Mucosa of gallbladder (tissue), 1 donor: Measurements from ENCODE around the gene CBFA2T3. TPM values are rescaled to one million over a fixed set of nuclear protein-coding genes. Genes with fewer than 3 reads are reported as not detected.

Source experiments
- DNase-seq: peaks from one replicate; pipeline ENCODE4 v3.0.0-alpha.2; 2020; ENCODE audit warnings: low spot score
- total RNA-seq: library from RNA; stranded (reverse); gene quantifications from one replicate; pipeline ENCODE4 v1.2.1, GENCODE V29; 2021
- donor health status: DM: no; HTN: no; CAD: no.

Gene CBFA2T3
- total RNA-seq, 1 donor from 2014 or later, result 5.2 TPM

DNA sequence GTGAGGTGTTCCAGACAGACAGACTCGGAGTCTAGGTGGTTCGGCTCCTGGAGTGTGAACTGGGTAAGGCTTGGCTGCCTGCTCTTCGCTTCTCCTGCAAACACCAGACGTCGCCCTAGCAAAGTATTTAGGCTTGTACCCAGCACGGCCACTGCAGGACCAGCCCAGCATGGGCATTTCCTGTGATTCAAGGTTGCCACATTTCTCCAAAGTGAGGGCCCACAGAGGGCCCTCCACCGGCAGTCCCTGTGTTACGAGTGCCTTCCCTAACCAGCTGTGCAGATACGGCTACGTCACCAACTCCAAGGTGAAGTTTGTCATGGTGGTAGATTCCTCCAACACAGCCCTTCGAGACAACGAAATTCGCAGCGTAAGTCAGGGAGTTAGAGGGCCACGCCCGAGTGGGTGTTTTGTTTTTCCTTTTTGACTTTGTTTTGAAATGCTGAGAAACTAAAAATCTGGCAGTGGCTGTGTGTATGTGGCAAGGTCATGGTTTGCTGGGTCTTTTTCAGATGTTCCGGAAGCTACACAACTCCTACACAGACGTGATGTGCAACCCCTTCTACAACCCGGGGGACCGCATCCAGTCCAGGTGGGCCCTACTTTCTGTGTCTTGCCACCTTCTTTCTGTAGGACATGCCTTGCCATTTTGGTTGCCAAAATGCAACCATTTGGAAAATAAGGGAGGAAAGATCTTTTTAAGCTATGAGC lies 117.5 kb downstream of the CBFA2T3 start:
- DNase-seq, result no peak

DNA sequence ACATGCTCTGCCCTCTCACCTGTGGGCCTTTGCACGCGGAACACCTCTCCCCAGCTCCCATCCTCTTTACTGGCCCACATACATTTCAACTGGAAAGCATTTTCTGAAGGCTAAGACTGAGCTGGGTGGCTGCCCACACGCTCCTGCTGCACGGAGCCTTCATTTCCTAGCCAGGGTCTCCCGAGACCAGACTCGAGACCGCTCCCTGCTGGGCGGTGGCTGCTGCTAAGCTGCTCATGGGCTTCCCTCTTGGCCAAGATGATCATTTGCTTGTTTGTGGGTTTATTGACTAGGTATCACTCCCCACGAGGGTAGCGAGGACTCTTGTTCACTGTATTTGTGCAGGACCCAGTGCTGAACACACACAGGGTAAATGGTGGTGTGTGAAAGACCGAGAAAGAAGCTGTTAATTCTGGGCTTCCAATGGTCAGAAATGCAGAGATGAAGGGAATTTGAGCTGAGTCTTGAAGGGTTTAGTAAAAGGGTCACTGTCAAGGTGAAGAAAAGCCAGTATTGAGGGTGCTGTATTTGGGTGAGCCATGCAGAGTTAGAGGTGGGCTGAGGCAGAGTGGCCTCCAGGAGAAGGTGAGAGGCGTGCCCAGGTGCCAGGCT lies 119.2 kb downstream of the CBFA2T3 start:
- peak; percentile 79 for DNase-seq

DNA sequence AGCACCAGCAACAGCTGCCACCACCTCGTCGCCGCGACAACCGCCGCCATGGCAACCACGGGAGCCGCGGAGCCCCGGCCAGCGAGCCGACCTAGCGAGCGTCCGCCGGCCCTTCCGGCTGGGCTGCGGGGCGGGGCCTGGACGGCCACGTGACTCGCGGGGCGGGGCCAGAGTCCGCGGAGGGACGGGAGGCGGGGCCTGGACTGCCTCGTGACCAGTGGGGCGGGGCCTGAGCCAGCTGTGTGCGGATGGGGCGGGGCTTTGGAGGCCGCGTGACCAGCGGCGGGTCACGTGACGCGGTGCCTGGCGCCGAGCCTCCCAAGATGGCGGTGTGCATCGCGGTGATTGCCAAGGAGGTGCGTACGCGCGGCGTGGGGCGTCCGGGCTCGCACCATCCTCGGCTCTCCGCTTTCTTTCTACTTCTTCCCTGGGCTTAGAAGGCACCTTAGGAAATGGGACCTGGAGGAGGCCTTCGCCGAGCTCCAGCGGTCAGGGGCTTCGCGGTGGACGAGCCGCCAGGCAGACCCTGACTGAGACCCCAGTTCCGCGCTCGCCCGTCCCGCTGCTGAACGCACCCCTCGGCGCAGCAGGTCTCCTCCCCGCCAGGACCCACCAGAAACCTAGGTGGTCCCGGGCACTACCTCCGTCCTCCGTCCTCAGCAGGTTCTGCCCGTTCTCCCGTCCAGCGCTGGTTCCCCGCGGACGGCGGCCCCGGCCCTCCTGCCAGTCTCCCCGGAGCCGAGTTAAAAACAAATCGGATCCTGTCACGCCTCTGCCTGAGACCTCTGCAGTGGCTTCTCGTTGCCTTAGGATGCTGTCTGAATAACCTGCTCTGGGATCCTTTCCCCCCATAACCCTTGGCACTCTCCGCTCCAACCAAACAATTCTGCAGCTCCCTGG lies 119.9 kb downstream of the CBFA2T3 start, which contains the start of the genes GALNS and TRAPPC2L:
Gene GALNS, minus strand, starts transcription at position 120 of the 900 bp plus-strand sequence. Its CDS starts 70 bp downstream, at position 50.
Gene TRAPPC2L, plus strand, starts transcription at position 300 of the 900 bp plus-strand sequence. Its CDS starts 24 bp downstream, at position 324.
- DNase-seq, result peak; percentile 99

DNA sequence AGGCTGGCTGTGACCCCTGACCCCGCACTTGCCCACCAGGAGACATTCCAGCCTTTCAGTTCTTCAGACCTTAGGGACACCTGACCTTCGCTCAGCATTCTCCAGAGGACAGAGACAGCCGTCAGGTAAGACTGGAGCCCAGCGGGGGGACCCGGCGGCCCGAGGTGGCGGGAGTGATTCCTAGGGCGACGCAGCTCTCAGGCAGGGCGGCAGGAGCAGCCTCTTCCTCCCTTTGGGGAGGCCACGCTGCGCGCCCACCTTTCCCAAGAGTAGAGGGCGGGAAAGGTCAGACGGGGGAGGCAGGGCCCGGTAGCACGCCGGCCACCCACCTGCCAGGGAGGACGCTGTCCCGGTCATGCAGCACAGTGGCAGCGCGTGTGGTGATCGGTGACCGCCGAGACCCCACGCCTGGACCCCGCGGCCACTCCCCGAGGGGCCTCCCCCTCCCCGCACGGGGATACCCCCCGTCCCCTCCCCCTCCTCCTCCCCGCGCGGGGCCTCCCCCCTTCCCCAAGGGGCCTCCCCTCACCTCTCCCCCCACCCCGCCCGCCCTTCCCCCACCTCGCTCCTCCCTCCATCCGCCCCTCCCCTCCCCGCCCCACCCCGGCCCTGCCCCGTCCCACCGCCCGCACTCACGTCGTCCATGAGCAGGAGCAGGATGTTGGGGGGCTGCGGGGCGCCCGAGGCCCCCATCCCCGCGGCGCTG lies 120.7 kb downstream of the CBFA2T3 start:
- DNase-seq, result no peak

GRCh38 chr16:88855736-88856121 lies 121.3 kb downstream of the CBFA2T3 start:
- no peak for DNase-seq

DNA sequence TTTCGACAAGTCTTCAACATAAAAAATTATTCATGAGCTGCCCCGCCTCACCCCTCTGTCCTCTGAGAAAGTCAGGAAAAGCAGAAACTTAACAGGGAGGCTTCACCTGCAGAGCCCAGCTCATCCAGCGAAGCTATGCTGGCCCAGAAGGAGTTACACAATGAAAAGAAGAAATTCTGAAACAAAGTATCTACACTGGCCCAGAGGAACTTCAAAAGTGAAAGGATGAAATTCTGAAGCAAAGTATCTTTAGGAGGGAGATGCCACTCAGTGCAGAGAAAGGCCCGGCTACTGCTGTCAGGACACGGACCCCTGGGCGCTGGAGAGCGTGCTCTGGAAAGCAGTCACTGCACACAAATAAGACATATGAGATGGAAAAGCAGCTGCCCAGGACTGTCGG lies 121.8 kb downstream of the CBFA2T3 start:
- no peak for DNase-seq

- no peak for DNase-seq
These were observed 122.5 kb downstream of the CBFA2T3 start for GRCh38 chr16:88854306-88855111.

DNA sequence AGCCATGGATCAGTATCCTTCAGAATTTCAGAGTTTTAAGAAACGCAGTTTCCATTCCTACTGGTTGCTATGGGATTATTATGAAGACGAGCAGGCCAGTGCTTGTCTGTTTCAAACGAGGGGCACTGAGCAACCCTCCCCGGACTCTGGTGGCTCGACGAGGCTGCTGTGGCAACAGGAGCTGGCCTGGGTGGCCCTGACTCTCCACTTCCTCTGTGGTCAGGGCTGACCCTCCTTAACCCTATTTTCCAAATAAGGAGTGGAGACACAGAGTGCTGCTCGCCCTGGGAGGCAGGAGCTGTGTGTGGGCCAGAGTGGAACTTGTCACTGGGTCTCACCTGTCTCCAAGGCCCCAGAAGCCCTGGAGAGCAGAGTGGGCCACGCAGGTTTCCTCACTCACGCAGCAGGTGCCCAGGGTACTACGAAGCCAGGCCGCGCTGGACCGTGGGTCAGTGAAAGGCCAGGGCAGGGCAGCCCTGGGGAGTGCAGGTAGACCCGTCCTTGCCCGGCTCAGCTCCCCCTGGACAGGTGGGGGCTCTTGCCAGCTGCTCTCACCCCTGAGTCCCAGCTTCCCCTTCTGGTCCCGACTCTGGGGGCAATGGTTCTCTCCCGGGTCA lies 123.6 kb downstream of the CBFA2T3 start:
- DNase-seq, result no peak

DNA sequence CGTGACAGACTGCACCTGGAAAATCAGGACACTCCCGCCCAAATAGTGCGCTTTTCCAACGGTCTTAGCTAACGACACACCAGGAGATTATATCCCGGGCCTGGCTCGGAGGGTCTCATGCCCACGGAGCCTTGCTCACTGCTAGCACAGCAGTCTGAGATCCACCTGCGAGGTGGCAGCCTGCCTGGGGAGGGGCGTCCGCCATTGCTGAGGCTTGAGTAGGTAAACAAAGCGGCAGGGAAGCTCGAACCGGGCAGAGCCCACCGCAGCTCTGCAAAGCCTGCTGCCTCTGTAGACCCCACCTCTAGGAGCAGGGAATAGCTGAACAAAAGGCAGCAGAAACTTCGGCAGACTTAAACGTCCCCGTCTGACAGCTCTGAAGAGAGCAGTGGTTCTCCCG lies 125.4 kb downstream of the CBFA2T3 start:
- no peak for DNase-seq

GRCh38 chr16:88850531-88851199 lies 126.3 kb downstream of the CBFA2T3 start:
- DNase-seq, result no peak

- DNase-seq, result no peak
These were observed 128.4 kb downstream of the CBFA2T3 start for GRCh38 chr16:88848557-88848956.

DNA sequence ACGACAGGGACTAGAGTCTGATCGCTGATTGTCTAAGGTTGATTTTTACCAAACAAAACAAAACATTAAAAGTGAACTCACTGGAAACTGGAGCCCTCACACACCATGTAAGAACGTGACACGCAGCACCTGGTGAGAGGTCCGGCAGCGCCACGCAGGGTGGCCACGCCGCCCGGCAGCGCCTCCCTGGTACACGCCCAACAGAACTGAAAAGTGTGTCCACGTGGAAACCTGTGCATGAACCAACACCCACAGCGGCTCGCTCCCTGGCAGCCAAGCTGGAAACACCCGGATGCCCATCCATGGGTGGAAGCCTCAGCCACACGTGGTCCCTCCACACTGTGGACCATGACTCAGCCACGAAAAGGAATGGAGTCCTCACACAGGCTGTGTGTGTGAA lies 129.4 kb downstream of the CBFA2T3 start:
- no peak for DNase-seq

- no peak for DNase-seq
These were observed 130.9 kb downstream of the CBFA2T3 start for GRCh38 chr16:88846088-88846487.

GRCh38 chr16:88844419-88845036 lies 132.5 kb downstream of the CBFA2T3 start:
- DNase-seq, result no peak

- no peak for DNase-seq
These were observed 133.8 kb downstream of the CBFA2T3 start for GRCh38 chr16:88843256-88843655.

DNA sequence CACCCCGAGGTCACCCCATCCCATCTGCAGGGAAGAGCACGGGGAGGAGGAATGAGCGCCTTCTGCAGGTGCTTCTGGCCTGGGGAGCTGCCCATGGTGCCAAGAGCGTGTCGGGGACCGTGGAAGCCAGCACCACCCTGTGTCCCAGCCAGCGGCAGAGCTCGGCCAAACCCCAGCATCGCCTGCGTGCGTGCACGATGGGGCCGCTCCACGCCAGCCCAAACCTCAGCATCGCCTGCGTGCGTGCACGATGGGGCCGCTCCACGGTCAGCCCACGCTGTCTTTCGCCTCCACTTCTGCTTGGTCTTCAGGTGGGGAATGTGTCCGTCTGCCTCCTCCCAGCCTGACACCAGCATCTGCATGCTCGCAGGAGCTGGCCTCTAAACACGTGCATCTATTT lies 134.2 kb downstream of the CBFA2T3 start:
- no peak for DNase-seq

DNA sequence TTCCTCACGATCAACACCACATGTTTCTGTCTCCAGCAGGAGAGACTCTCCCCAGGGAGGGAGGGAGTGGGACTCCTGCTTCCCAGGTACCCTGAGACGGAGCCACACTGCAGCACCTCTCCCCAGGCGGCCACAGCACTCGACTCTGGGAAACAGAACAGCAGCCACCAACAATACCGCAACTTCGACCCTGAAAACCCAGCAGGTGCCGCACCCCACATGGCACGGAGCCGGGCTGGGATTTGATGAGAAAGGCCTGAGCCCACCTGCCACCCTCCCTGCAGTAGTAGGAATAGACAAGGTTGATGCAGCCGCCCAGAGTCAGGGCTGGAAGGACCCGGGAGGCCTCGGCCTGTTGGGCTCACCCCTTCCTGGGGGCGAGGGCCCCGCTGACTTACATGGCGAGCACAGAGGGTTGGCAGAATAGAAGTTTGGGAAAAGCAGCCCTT lies 134.7 kb downstream of the CBFA2T3 start:
- DNase-seq, result no peak

- DNase-seq, result no peak
These were observed 135.3 kb downstream of the CBFA2T3 start for GRCh38 chr16:88841521-88842307.
